Stimulated activated naive CD8-positive, alpha-beta T cell treated with anti-CD3 and anti-CD28 coated beads, Interleukin-15, amount 100 ng/mL, for 72 hours (primary cell): Measurements from ENCODE around the gene CYS1.
"Not testable (repeated sequence)": the region's sequence is repeated elsewhere in the genome, so short reads cannot be mapped to it uniquely, and the experiment has no call there.

ENCODE experiments used
- ATAC-seq: fragments of 150-1000 bp; cut with Tn5 transposase; 2 replicates; pipeline ENCODE4 v1.10.0; 2021; ENCODE audit warnings: mild to moderate bottlenecking, moderate library complexity
- DNase-seq, 2 donors: peaks; one replicate each; pipeline ENCODE4 v3.0.0; 2021 to 2022
- H3K27ac Mint-ChIP-seq, 2 donors: one replicate each; pipeline ENCODE4 v1.8.0; 2022; ENCODE audit warnings: mild to moderate bottlenecking in 2 of 2, mixed read lengths in 2 of 2, moderate library complexity in 2 of 2
- H3K27me3 Mint-ChIP-seq: one replicate; pipeline ENCODE4 v1.8.0; 2022; ENCODE audit warnings: mixed read lengths
- H3K4me1 Mint-ChIP-seq: one replicate; pipeline ENCODE4 v1.8.0; 2022; ENCODE audit warnings: mild to moderate bottlenecking, mixed read lengths
- H3K4me3 Mint-ChIP-seq, 2 donors: one replicate each; pipeline ENCODE4 v1.8.0; 2022; ENCODE audit warnings: mild to moderate bottlenecking in 2 of 2, mixed read lengths in 2 of 2, moderate library complexity in 1 of 2
- H3K9me3 Mint-ChIP-seq, 2 donors: one replicate each; pipeline ENCODE4 v1.8.0; 2022; ENCODE audit warnings: mixed read lengths in 2 of 2

The CYS1 gene

DNA sequence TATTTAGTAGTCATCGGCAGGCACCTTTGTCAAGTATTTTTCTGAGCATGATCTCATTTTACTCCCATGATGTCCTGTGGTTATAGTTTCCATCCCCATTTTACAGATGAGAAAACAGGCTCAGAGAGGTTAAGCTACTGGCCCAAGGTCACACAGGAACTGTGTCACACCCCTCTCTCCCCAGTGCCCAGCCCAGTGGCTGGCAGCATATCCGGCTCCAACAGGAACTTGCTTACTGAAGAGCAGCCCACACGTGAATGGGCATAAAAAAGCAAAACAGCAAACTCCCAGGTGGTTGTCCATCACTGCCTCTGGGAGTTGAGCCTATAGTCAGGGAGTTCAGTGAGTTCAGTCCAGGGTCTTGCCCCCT lies 45.2 kb downstream of the CYS1 start:
- H3K4me3 Mint-ChIP-seq = no peak overlapping the region
- H3K4me1 Mint-ChIP-seq = peaks cover 24% of the 10 kb centered on the region
- H3K27ac Mint-ChIP-seq = no peak overlapping the region
- DNase-seq = no peak
- H3K9me3 Mint-ChIP-seq = no peaks in the 10 kb centered on the region
- ATAC-seq = no peak
- H3K27me3 Mint-ChIP-seq = no peaks in the 10 kb centered on the region

GRCh38 chr2:10034333-10035052 lies 45.7 kb downstream of the CYS1 start:
- no peaks in the 10 kb centered on the region for H3K27me3 Mint-ChIP-seq
- H3K9me3 Mint-ChIP-seq = no peaks in the 10 kb centered on the region
- no peak overlapping the region for H3K27ac Mint-ChIP-seq
- no peak overlapping the region for H3K4me3 Mint-ChIP-seq
- no peak for ATAC-seq
- peaks cover 30% of the 10 kb centered on the region for H3K4me1 Mint-ChIP-seq
- no peak for DNase-seq

- H3K4me1 Mint-ChIP-seq = peaks cover 40% of the 10 kb centered on the region
- no peak overlapping the region for H3K4me3 Mint-ChIP-seq
- DNase-seq (no peak), ATAC-seq (no peak)
- no peaks in the 10 kb centered on the region for H3K27me3 Mint-ChIP-seq
- H3K9me3 Mint-ChIP-seq = no peaks in the 10 kb centered on the region
- peak overlapping the region in 1 of 2 donors; percentile 87 for H3K27ac Mint-ChIP-seq
These were observed 46.8 kb downstream of the CYS1 start for GRCh38 chr2:10033251-10034006.

DNA sequence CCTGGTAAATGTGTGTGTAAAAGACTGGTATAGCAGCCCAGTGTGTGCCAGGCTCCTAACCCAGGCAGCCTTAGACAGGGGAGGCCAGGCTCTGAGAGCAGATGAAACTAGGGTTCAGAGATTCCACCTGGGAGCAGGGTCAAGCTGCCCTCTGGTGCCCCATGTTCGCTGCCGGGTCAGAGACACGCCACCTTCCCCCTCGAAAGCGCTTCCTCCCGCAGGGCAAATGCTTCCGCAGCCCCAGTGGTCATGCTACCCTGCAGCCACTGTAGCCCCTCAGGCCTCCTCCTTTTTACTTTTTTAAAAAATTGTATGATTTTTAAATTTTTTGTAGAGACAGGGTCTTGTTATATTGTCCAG lies 47.5 kb downstream of the CYS1 start:
- Mint-ChIP-seq H3K4me1 (peaks cover 42% of the 10 kb centered on the region), H3K9me3 (no peaks in the 10 kb centered on the region), H3K27ac (no peak overlapping the region), H3K4me3 (no peak overlapping the region), H3K27me3 (no peaks in the 10 kb centered on the region)
- DNase-seq = no peak
- ATAC-seq = no peak

GRCh38 chr2:10031886-10032745 lies 48.1 kb downstream of the CYS1 start:
- Mint-ChIP-seq H3K27me3 (no peaks in the 10 kb centered on the region), H3K27ac (no peak overlapping the region), H3K4me3 (no peak overlapping the region), H3K9me3 (no peaks in the 10 kb centered on the region), H3K4me1 (peaks cover 42% of the 10 kb centered on the region)
- ATAC-seq = no peak
- no peak for DNase-seq

DNA sequence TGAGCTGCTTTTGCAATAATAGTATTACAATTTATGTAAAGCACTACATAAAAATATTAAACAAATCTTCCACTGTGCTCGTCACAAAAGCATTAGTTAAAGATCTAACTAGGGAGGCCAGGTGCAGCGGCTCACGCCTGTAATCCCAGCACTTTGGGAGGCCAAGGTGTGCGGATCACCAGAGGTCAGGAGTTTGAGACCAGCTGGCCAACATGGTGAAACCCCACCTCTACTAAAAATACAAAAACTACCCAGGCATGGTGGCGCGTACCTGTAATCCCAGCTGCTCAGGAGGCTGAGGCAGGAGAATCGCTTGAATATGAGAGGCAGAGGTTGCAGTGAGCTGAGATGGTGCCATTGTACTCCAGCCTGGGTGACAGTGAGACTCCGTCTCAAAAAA lies 49.4 kb downstream of the CYS1 start:
- not testable (repeated sequence) for H3K27ac Mint-ChIP-seq, H3K9me3 Mint-ChIP-seq, H3K4me3 Mint-ChIP-seq, ATAC-seq, DNase-seq, H3K27me3 Mint-ChIP-seq
- H3K4me1 Mint-ChIP-seq = peaks cover 35% of the 10 kb centered on the region

DNA sequence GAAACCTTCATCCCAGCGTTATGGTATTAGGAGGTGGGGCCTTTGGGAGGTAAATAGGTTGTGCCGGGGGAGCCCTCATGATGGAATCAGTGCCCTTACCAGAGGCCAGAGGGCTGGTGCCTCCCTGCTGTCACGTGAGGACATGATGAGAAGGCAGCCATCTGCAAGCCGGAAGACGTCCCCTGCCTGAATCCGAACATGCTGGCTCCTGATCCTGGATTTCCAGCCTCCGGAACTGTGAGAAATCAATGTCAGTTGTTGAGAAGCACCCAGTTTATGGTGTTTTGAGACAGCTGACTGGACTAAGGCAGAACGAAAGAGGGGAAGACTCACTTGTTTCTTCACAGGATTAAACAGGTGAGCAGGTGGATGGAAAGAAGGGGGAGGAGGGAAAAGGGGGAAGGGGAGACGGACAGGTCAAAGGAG lies 49.9 kb downstream of the CYS1 start:
- no peak overlapping the region for H3K4me3 Mint-ChIP-seq
- peaks cover 31% of the 10 kb centered on the region for H3K4me1 Mint-ChIP-seq
- H3K27me3 Mint-ChIP-seq = no peaks in the 10 kb centered on the region
- no peaks in the 10 kb centered on the region for H3K9me3 Mint-ChIP-seq
- H3K27ac Mint-ChIP-seq = peak overlapping the region in 1 of 2 donors; percentile 29
- ATAC-seq = no peak
- DNase-seq = no peak

GRCh38 chr2:10029875-10030223 lies 50.4 kb downstream of the CYS1 start:
- Mint-ChIP-seq H3K9me3 (no peaks in the 10 kb centered on the region), H3K4me1 (peaks cover 27% of the 10 kb centered on the region), H3K27me3 (no peaks in the 10 kb centered on the region), H3K27ac (peak overlapping the region; percentile 72 to 88), H3K4me3 (peak overlapping the region; percentile 56 to 82)
- DNase-seq (no peak), ATAC-seq (no peak)

DNA sequence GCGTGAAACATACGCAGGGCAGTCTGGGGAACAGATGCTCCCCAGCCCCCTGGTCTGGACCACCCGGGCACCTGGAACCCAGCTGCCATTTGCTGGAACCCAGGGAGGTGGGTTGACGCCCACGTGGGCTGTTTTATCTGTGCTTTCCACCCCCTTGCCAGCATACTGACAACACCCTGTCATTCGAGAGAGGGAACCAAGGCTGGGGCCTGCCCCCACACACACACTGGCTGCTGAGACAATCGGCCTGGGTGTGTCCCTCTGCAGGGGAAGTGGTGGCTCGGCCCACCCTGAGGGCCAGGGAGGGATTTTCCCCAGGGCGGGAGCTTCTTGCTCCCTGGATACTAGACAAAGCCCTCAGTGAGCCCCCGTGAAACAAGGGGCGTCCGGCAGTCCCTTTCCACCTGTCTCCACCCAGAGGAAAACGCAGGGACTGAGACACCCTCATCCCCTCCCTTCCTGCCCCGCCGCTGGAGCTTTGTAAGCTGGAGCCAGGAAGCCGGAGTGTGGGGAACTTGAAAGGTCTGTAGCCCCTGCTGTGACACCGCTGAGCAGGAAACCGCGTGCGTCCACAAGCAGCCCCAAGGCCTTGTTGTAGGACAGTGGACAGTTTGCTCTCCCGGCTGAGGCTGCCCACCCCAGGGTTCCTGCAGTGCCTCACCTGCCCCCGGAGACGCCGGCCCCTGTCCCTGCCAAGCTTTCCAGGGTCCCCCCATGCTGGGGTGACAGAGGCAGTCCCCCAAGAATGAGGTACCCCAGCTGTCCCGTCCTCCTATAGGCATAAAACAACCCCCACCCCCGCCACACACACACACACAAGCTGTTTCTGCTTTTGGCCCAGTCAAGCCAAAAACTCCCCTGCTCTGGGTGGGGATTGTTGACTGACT lies 51.0 kb downstream of the CYS1 start:
- DNase-seq (peak; percentile 39 to 72), ATAC-seq (peak; percentile 94)
- Mint-ChIP-seq H3K9me3 (no peaks in the 10 kb centered on the region), H3K27ac (peak overlapping the region; percentile 72 to 88), H3K4me3 (peak overlapping the region; percentile 56 to 82), H3K27me3 (no peaks in the 10 kb centered on the region), H3K4me1 (peaks cover 23% of the 10 kb centered on the region)

GRCh38 chr2:10028407-10028987 lies 51.7 kb downstream of the CYS1 start:
- H3K27me3 Mint-ChIP-seq = no peaks in the 10 kb centered on the region
- DNase-seq (no peak), ATAC-seq (no peak)
- peaks cover 23% of the 10 kb centered on the region for H3K4me1 Mint-ChIP-seq
- peak overlapping the region; percentile 72 to 88 for H3K27ac Mint-ChIP-seq
- H3K9me3 Mint-ChIP-seq = no peaks in the 10 kb centered on the region
- H3K4me3 Mint-ChIP-seq = no peak overlapping the region

DNA sequence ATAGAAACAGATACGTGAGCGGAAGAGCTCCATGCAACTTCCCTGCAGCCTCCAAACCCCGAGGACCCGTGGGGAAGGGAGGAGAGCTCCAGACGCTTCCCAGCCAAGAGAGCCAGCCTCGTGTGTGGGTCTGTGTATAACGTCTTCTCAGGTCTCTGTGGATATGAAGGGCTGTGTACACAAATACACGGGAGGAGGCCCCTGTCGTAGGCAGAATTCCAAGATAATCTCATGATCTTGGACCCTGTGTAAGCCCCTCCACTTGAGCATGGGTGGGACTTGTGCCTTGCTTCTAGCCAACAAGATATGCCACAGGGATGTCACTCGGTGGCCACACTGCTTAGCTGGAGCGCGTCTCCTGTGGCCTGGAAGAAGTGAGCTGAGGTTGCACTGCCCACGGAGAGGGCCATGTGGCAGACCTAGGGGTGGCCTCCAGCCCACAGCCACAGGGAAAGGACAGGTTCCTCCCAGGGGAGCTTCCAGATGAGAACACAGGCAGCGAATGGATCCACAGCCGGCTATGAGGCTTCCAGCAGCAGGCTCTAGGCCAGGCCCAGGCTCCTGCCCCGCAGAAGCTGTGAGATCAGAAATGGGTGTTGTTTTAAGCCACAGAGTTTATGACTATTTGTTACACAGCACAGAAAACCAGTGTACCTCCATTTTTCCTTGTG lies 52.4 kb downstream of the CYS1 start:
- Mint-ChIP-seq H3K27me3 (no peaks in the 10 kb centered on the region), H3K9me3 (no peaks in the 10 kb centered on the region), H3K4me3 (no peak overlapping the region), H3K27ac (no peak overlapping the region), H3K4me1 (peaks cover 23% of the 10 kb centered on the region)
- ATAC-seq (no peak), DNase-seq (no peak)

GRCh38 chr2:10026940-10027569 lies 53.2 kb downstream of the CYS1 start:
- Mint-ChIP-seq H3K4me3 (no peak overlapping the region), H3K27ac (no peak overlapping the region), H3K4me1 (peaks cover 23% of the 10 kb centered on the region), H3K27me3 (no peaks in the 10 kb centered on the region), H3K9me3 (no peaks in the 10 kb centered on the region)
- ATAC-seq = no peak
- no peak for DNase-seq

- Mint-ChIP-seq H3K4me3 (no peak overlapping the region), H3K27me3 (no peaks in the 10 kb centered on the region), H3K9me3 (no peaks in the 10 kb centered on the region), H3K4me1 (no peaks in the 10 kb centered on the region), H3K27ac (no peak overlapping the region)
- ATAC-seq = no peak
- no peak for DNase-seq
These were observed 57.1 kb downstream of the CYS1 start for GRCh38 chr2:10022966-10023662.

- H3K27ac Mint-ChIP-seq = no peak overlapping the region
- ATAC-seq (no peak), DNase-seq (no peak)
- H3K4me1 Mint-ChIP-seq = no peaks in the 10 kb centered on the region
- H3K27me3 Mint-ChIP-seq = no peaks in the 10 kb centered on the region
- no peak overlapping the region for H3K4me3 Mint-ChIP-seq
- no peaks in the 10 kb centered on the region for H3K9me3 Mint-ChIP-seq
These were observed 57.8 kb downstream of the CYS1 start for GRCh38 chr2:10022445-10022844.
